Upper lobe of left lung (tissue), 6 donors: ENCODE measurements around the gene TECPR1. TPM values are rescaled to one million over a fixed set of nuclear protein-coding genes. Genes with fewer than 3 reads are reported as not detected.
A peak's percentile ranks its signal among the peaks of the same experiment; 100 is the strongest.

Experiments used
- ATAC-seq, 2 donors: fragments of 200-7000 bp; cut with Tn5 transposase; one replicate each; pipeline ENCODE4 v1.9.1; 2022; ENCODE audit warnings: mild to moderate bottlenecking in 2 of 2, moderate library complexity in 2 of 2; ENCODE audit not compliant: low FRiP score in 2 of 2
- DNase-seq, 2 donors: peaks; one replicate each; pipeline ENCODE4 v3.0.0-alpha.2; 2019 to 2020
- H3K27ac ChIP-seq, 4 donors: fragments of 200-600 bp; sonication (generic); one replicate each; pipeline ENCODE4 v1.5.1; 2016 to 2019
- H3K27me3 ChIP-seq, 4 donors: fragments of 200-600 bp; sonication (generic); one replicate each; pipeline ENCODE4 v1.5.1; 2017 to 2019
- H3K36me3 ChIP-seq, 4 donors: fragments of 200-600 bp; sonication (generic); one replicate each; pipeline ENCODE4 v1.5.1; 2016 to 2019
- H3K4me1 ChIP-seq, 4 donors: fragments of 200-600 bp; sonication (generic); one replicate each; pipeline ENCODE4 v1.5.1; 2018 to 2019
- H3K4me3 ChIP-seq, 4 donors: fragments of 200-600 bp; sonication (generic); one replicate each; pipeline ENCODE4 v1.5.1; 2017 to 2019; ENCODE audit warnings: mild to moderate bottlenecking in 2 of 4, moderate library complexity in 1 of 4
- H3K9me3 ChIP-seq, 4 donors: fragments of 200-600 bp; sonication (generic); one replicate each; pipeline ENCODE4 v1.5.1; 2018 to 2019
- CTCF ChIP-seq, 6 experiments: fragments of 450-650 bp in 4 of 6; fragments of 200-600 bp in 2 of 6; sonication (generic) in 2 of 6; IDR thresholded peaks; one replicate each; pipeline ENCODE4 v1.5.1; 2016 to 2019; ENCODE audit warnings: antibody characterized with exemption in 6 of 6
- EP300 ChIP-seq, 4 donors: sonication (generic); formaldehyde crosslinking; IDR thresholded peaks; one replicate each; pipeline ENCODE4 v1.5.1; 2017; ENCODE audit warnings: antibody characterized with exemption in 4 of 4, control low read depth in 2 of 4
- POLR2A ChIP-seq, 4 donors: fragments of 450-650 bp; IDR thresholded peaks; one replicate each; pipeline ENCODE4 v1.5.1; 2016 to 2017; ENCODE audit warnings: antibody characterized with exemption in 4 of 4, mild to moderate bottlenecking in 2 of 4
- POLR2AphosphoS5 ChIP-seq, 2 donors: sonication (generic); formaldehyde crosslinking; IDR thresholded peaks; one replicate each; pipeline ENCODE4 v1.5.1; 2017; ENCODE audit warnings: antibody characterized with exemption in 2 of 2
- WGBS, 2 donors: methylation state at CpG; one replicate each; pipeline ENCODE4 v1.1.5; 2017 to 2018; 5-methylcytosine and 5-hydroxymethylcytosine counted together
- total RNA-seq, 6 donors: library from RNA; depleted of rRNA in 4 of 6; stranded (reverse); fragments of >200 nt in 4 of 6; gene quantifications; one replicate each; pipeline versions ENCODE4 v1.1.0 to v1.2.1, GENCODE V29; 2016 to 2021
- donor health status: DM: no; HTN: no; CAD: no; lungs with moderate emphysema.
- donor health status: DM: no; HTN: yes; CAD: no; lungs with severe emphysema.

TECPR1 gene
- total RNA-seq, 6 donors from 2014 or later: 16.6 to 101 (median 55.0) TPM

DNA sequence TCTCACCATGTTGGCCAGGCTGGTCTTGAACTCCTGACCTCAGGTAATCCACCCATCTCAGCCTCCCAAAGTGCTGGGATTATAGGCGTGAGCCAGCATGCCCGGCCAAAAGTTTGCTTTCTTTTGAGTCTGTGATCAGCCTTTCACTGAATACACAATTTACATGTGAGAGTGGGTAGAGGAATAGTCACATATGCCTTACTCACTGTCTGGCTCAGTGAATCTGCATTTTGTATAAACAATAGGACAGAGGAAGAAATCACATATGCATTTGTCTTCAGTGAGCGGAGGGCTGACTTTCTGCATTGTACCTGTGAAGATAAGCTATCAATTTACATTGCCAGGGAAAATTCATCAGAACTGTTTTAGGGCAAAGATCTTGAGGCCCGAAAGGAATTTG, 2.5 kb upstream of the TECPR1 start:
- peaks cover 0 to 20% (median 10%) of the 10 kb centered on the region in 4 donors for H3K36me3 ChIP-seq
- no peak overlapping the region for H3K4me3 ChIP-seq
- no peaks in the 10 kb centered on the region for H3K27me3 ChIP-seq
- WGBS, 2 donors: 88 to 98% methylated on average over 4 of the region's 4 CpGs
- ATAC-seq (no peak), DNase-seq (no peak)
- no peaks in the 10 kb centered on the region for H3K9me3 ChIP-seq
- TF ChIP-seq CTCF (IDR thresholded peaks at IDR 0.05) (no peak), EP300 (IDR thresholded peaks at IDR 0.05) (no peak), POLR2AphosphoS5 (IDR thresholded peaks at IDR 0.05) (no peak), POLR2A (IDR thresholded peaks at IDR 0.05) (no peak)
- H3K4me1 ChIP-seq: peaks cover 31 to 35% (median 33%) of the 10 kb centered on the region in 4 donors
- no peak overlapping the region for H3K27ac ChIP-seq

DNA sequence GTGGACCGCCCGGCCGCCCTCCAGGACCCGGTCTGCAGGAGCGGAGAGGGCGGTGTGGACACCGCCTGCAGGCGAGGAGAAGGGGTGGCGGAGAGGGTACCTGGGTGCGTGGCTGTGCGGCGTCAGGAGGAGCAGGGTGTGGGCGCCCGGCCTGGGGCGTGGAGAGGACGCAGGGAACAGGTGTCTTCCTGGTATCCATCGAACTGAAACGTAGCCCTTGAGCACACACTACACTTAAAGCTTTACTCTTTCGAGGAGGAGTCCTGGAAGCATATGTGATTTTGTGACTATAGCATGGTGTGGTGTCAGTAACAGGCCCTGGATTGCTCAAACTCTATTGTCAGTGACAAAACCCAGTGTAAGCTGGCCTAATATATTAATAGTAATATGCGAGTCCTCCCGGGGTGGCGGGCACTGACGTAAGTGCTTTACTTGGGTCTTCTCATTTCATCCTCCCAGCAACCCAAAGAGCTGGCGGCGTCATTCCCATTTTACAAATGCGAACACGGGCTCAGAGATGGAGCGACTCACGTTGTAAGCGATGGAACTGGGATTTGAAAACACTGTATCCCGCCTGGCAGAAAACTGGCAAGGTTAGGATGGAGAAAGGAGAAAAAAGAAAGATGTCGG, 508 bp upstream of the TECPR1 start:
- Histone ChIP-seq H3K4me1 (peaks cover 40 to 54% (median 53%) of the 10 kb centered on the region in 4 donors), H3K9me3 (no peaks in the 10 kb centered on the region), H3K27ac (peak overlapping the region; percentile 79 to 91 (median 89)), H3K36me3 (peaks cover 0 to 20% (median 8%) of the 10 kb centered on the region in 4 donors), H3K4me3 (peak overlapping the region; percentile 69 to 92 (median 76)), H3K27me3 (no peaks in the 10 kb centered on the region)
- ATAC-seq: peak; percentile 23 to 39
- TF ChIP-seq POLR2AphosphoS5 (IDR thresholded peaks at IDR 0.05): no peak
- TF ChIP-seq EP300 (IDR thresholded peaks at IDR 0.05): no peak
- peak in 2 of 6 experiments; percentile 23 to 28 for TF ChIP-seq CTCF (IDR thresholded peaks at IDR 0.05)
- TF ChIP-seq POLR2A (IDR thresholded peaks at IDR 0.05): peak in 1 of 4 donors; percentile 41
- 32 to 37% methylated on average over 18 of the region's 32 CpGs for WGBS, 2 donors
- no peak for DNase-seq

DNA sequence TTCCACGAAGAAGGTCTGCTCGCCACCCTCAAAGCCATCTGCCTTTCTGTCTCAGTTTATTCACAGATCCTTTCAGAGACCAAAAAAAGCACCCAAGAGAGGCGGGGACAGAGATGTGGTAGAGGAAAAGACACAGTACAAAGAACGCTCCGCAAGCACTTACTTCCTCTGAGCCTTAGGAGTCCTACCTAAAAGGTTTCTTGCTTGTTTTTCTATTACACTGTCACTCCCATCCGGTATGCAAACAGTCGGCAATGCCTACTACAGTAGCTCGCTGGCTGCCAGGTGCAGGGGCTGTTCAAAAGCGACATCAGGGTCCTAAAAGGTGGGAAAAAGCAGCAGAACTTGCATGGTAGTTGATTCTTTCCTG, 816 bp downstream of the TECPR1 start:
- Histone ChIP-seq H3K27ac (peak overlapping the region; percentile 79 to 91 (median 89)), H3K4me3 (peak overlapping the region; percentile 69 to 91 (median 76)), H3K9me3 (no peaks in the 10 kb centered on the region), H3K36me3 (peaks cover 0 to 12% (median 3%) of the 10 kb centered on the region in 4 donors), H3K27me3 (no peaks in the 10 kb centered on the region), H3K4me1 (peaks cover 40 to 66% (median 60%) of the 10 kb centered on the region in 4 donors)
- TF ChIP-seq CTCF (IDR thresholded peaks at IDR 0.05): no peak
- no peak for TF ChIP-seq POLR2AphosphoS5 (IDR thresholded peaks at IDR 0.05)
- TF ChIP-seq EP300 (IDR thresholded peaks at IDR 0.05): no peak
- TF ChIP-seq POLR2A (IDR thresholded peaks at IDR 0.05): no peak
- ATAC-seq: peak; percentile 3 to 47
- 17 to 18% methylated on average over 9 of the region's 9 CpGs for WGBS, 2 donors
- no peak for DNase-seq

DNA sequence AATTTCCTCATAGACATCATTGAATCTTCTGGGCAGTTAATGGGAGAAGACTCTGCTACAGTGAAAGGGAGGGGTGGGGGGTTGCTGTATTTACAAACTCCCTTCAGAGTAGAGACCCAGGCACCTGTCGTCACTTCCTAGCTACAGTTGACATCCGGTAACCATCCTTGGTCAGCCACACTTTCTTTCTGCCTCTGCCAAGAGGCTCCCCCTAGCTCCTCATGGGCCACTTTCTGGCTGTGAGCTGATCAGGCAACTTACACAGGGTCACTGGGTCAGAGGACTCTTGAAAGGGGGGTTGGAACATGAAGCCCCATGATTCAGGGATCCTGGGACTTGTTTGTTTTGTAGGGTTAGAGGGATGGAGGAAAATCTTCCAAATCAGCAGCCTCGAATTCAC, 1.2 kb downstream of the TECPR1 start:
- peaks cover 0 to 12% (median 3%) of the 10 kb centered on the region in 4 donors for H3K36me3 ChIP-seq
- 27 to 29% methylated on average over 3 of the region's 3 CpGs for WGBS, 2 donors
- H3K9me3 ChIP-seq: no peaks in the 10 kb centered on the region
- peak overlapping the region in 3 of 4 donors; percentile 69 to 82 (median 71) for H3K4me3 ChIP-seq
- TF ChIP-seq POLR2A (IDR thresholded peaks at IDR 0.05) (no peak), EP300 (IDR thresholded peaks at IDR 0.05) (no peak), POLR2AphosphoS5 (IDR thresholded peaks at IDR 0.05) (no peak), CTCF (IDR thresholded peaks at IDR 0.05) (no peak)
- ATAC-seq (no peak), DNase-seq (no peak)
- H3K4me1 ChIP-seq: peaks cover 40 to 70% (median 62%) of the 10 kb centered on the region in 4 donors
- peak overlapping the region; percentile 79 to 91 (median 89) for H3K27ac ChIP-seq
- H3K27me3 ChIP-seq: no peaks in the 10 kb centered on the region

DNA sequence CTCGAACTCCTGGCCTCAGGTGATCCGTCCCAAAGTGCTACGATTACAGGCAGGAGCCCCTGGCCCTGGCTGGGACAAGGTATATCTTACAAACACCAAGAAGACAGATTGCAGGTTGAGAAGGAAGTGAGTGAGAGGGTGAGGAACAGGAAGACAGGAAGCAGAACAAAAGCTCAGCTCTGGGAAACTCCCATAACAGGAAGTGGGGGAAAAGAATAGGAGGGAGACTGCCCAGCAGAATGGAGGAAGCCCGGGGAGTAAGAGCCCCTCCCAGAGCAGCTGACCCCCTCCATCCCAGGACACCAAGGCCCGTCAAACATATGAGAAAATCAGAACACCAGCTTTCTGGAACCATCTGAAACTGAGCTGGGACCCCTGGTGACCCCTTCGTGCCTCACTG, 2.9 kb downstream of the TECPR1 start:
- Histone ChIP-seq H3K4me1 (peaks cover 48 to 80% (median 69%) of the 10 kb centered on the region in 4 donors), H3K9me3 (no peaks in the 10 kb centered on the region), H3K4me3 (no peak overlapping the region), H3K27me3 (no peaks in the 10 kb centered on the region), H3K27ac (peak overlapping the region; percentile 79 to 91 (median 89)), H3K36me3 (peaks cover 2 to 19% (median 5%) of the 10 kb centered on the region in 4 donors)
- no peak for ATAC-seq
- DNase-seq: no peak
- TF ChIP-seq EP300 (IDR thresholded peaks at IDR 0.05): peak in 1 of 4 donors; percentile 47
- no peak for TF ChIP-seq CTCF (IDR thresholded peaks at IDR 0.05)
- peak in 1 of 2 donors; percentile 33 for TF ChIP-seq POLR2AphosphoS5 (IDR thresholded peaks at IDR 0.05)
- WGBS, 2 donors: 55 to 57% methylated on average over 6 of the region's 6 CpGs
